NCI-H748 treated with DMSO at 0.1 percent for 48 hours (cell line): ENCODE data around the gene DGKZ.

ENCODE experiments used
- DNase-seq: peaks from one replicate; lab custom pipeline; 2025; lab: John Stamatoyannopoulos, UW

The DGKZ gene

GRCh38 chr11:46381819-46382645 lies 34.8 kb downstream of the DGKZ start:
- no peak for DNase-seq

GRCh38 chr11:46382646-46383403 lies 35.6 kb downstream of the DGKZ start:
- peak; percentile 48 for DNase-seq

GRCh38 chr11:46383404-46383758 lies 36.1 kb downstream of the DGKZ start:
- no peak for DNase-seq

GRCh38 chr11:46383974-46384701 lies 36.9 kb downstream of the DGKZ start:
- no peak for DNase-seq

GRCh38 chr11:46385169-46386004 lies 38.1 kb downstream of the DGKZ start:
- DNase-seq = no peak

- no peak for DNase-seq
These were observed 38.8 kb downstream of the DGKZ start for GRCh38 chr11:46386005-46386578.

GRCh38 chr11:46386674-46387073 lies 39.4 kb downstream of the DGKZ start:
- no peak for DNase-seq

- no peak for DNase-seq
These were observed 40.2 kb downstream of the DGKZ start for GRCh38 chr11:46387456-46387855.

- DNase-seq = no peak
These were observed 40.8 kb downstream of the DGKZ start for GRCh38 chr11:46387919-46388618.

- no peak for DNase-seq
These were observed 41.6 kb downstream of the DGKZ start for GRCh38 chr11:46388619-46389449.

GRCh38 chr11:46389450-46390330 lies 42.4 kb downstream of the DGKZ start:
- DNase-seq = peak; percentile 61

GRCh38 chr11:46390331-46391171 lies 43.3 kb downstream of the DGKZ start:
- no peak for DNase-seq

- no peak for DNase-seq
These were observed 43.9 kb downstream of the DGKZ start for GRCh38 chr11:46391186-46391577.

GRCh38 chr11:46391578-46392420 lies 44.5 kb downstream of the DGKZ start, which contains the start of gene CHRM4:
TSS of gene CHRM4 (minus strand) at chr11:46391776. CDS start at chr11:46386557, 5,219 bp downstream.
- DNase-seq = peak; percentile 57

- DNase-seq = no peak
These were observed 45.4 kb downstream of the DGKZ start for GRCh38 chr11:46392421-46393230.

GRCh38 chr11:46393231-46393616 lies 46.0 kb downstream of the DGKZ start:
- no peak for DNase-seq
